GM10266 (cell line): Measurements from ENCODE around the gene ADPRS.

ENCODE experiments used
- DNase-seq: peaks from one replicate; pipeline ENCODE4 v3.0.0; 2012; ENCODE audit errors: extremely low spot score
- CTCF ChIP-seq: IDR thresholded peaks from 2 replicates; pipeline ENCODE4 v1.5.1; 2012; ENCODE audit warnings: mild to moderate bottlenecking, low read depth; ENCODE audit not compliant: control insufficient read depth, insufficient read depth; ENCODE audit errors: missing control alignments

ADPRS gene, protein sequence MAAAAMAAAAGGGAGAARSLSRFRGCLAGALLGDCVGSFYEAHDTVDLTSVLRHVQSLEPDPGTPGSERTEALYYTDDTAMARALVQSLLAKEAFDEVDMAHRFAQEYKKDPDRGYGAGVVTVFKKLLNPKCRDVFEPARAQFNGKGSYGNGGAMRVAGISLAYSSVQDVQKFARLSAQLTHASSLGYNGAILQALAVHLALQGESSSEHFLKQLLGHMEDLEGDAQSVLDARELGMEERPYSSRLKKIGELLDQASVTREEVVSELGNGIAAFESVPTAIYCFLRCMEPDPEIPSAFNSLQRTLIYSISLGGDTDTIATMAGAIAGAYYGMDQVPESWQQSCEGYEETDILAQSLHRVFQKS

DNA sequence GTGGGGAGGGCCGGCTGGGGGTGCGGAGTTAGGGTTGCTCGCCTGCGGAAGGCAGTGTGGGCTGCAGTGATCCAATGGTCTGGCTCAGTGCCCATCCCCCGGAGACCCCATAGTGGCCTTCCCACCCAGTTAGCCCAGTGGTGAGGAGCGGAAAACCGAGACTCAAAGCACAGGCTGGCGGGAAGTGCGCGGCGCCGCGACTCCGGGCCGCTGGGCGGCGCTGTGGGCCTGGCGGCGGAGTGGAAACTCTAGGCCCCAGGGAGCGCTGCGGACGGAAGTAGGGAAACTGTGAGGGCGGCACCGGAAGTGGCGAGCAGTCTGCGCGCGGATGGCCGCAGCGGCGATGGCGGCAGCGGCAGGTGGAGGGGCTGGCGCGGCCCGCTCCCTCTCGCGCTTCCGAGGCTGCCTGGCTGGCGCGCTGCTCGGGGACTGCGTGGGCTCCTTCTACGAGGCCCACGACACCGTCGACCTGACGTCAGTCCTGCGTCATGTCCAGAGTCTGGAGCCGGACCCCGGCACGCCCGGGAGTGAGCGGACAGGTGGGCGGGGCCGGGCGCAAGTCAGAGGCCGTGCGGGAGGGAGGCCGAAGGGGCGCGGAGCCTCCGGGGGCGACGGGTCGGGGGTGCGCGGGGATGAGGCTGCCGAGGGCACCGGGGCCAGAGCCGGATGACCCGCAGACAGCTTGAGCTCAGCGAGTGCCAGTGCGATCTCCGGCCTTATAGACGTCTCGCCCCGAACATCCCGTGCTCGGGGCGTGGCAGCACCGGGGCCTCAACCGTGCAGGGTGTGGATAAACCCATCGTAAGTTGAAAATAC, at the start of gene ADPRS:
ADPRS (plus strand) TSS at position 316 of the 816 bp plus-strand sequence; CDS start at position 329, 13 bp downstream.
- peak; percentile 100 for TF ChIP-seq CTCF
- peak; percentile 96 for DNase-seq

- DNase-seq: no peak
- TF ChIP-seq CTCF: no peak
Measured at GRCh38 chr1:36040238-36040637, 48.5 kb upstream of the ADPRS start.

GRCh38 chr1:36051821-36052220, 36.9 kb upstream of the ADPRS start:
- TF ChIP-seq CTCF: no peak
- no peak for DNase-seq

DNA sequence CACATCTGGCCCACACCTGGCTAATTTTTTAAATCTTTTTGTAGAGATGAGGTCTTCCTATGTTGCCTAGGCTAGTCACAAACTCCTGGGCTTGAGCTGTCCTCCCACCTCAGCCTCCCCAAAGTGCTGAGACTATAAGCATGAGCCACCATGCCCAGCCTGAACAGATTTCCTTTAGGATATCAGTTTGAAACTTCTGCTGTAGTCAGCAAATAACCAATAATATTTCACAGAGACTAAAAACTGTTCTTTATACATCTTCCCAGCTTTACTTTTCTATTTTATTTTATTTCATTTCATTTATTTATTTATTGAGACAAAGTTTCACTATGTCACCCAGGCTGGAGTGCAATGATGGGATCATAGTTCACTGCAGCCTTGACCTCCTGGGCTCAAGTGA, 34.7 kb upstream of the ADPRS start:
- no peak for DNase-seq
- no peak for TF ChIP-seq CTCF

DNA sequence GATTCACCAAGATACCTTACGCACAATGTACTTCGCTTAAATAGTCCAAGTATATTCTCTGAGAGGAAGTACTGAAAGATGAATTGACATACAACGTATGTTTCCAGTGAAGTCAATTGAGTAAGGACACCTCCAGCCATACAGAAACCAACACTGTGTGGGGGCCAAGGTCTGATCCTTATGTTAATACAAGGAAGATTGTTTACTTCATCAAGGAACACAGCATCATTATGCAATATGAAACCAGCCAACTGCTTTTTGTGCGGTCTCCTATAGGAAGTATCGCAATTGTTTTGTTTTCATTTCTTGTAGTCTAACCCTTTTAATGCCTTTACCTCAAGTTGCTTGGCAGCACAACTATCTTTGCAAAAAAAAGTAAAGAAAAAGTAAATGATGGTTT, 33.0 kb upstream of the ADPRS start:
- TF ChIP-seq CTCF: no peak
- DNase-seq: no peak

DNA sequence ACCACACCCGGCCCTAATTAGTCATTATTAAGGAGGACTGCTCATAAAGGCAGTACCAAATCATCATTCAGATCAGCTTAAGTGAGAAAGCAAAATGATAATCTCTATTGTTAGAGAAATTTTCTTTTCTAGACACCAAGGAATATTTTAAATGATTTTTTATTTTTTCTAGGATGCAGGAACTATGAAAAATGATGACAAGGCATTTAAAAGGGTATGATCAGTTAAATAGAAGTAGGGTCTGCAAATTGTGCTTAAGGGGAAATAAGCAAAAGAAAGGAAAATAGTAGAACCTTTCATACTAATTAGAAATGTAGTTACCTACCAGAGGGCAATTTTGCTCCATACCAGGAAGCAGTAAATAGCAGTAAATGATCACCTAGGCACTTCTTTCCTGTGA, 26.4 kb upstream of the ADPRS start:
- no peak for TF ChIP-seq CTCF
- DNase-seq: no peak

GRCh38 chr1:36067871-36068270, 20.8 kb upstream of the ADPRS start:
- DNase-seq: no peak
- TF ChIP-seq CTCF: no peak
